GM23248 (cell line): ENCODE measurements around the gene ARHGAP26.

Source experiments
- EZH2 ChIP-seq: fragments of 200-600 bp; sonication (generic); IDR thresholded peaks from 2 replicates; pipeline ENCODE4 v1.6.1; 2018; ENCODE audit warnings: antibody characterized with exemption, mild to moderate bottlenecking; ENCODE audit not compliant: insufficient read depth, poor library complexity, severe bottlenecking
- EZH2phosphoT487 ChIP-seq: fragments of 200-600 bp; sonication (generic); IDR thresholded peaks from 2 replicates; pipeline ENCODE4 v1.6.1; 2018; ENCODE audit warnings: antibody characterized with exemption, moderate library complexity, mild to moderate bottlenecking, low read depth; ENCODE audit not compliant: insufficient read depth

- TF ChIP-seq EZH2 (no peak), EZH2phosphoT487 (no peak)
Measured at GRCh38 chr5:143263272-143263810, 493.2 kb downstream of the ARHGAP26 start.
